Measurements from ENCODE around the gene METTL8.
"Not testable (repeated sequence)": the region's sequence is repeated elsewhere in the genome, so short reads cannot be mapped to it uniquely, and the experiment has no call there.

The METTL8 gene

GRCh38 chr2:171394164-171394740 lies 39.5 kb downstream of the METTL8 start:
- ATAC-seq: no peak
- Mint-ChIP-seq H3K4me1 (peaks cover 31% of the 10 kb centered on the region), H3K27me3 (no peaks in the 10 kb centered on the region), H3K4me3 (no peak overlapping the region), H3K27ac (no peak overlapping the region), H3K36me3 (peaks cover 25% of the 10 kb centered on the region), H3K9me3 (peaks cover 3% of the 10 kb centered on the region)

DNA sequence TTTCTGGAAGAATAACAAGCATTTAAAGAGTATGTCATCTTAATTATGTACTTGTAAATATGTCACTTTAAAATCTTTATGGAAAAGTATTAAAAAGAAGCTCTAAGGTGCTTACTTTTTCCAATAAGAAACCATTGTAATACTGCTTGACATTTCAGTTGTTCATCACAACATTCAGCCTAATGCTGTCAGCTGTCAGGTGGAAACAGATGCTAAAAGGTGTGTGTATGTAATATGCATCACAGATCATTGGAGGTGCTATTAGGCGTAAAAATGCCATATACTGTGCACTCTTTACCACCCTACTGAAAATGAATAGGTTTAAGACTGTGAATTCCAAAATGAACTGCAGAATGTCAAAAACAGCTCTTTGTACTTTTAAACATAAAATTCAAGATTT lies 40.3 kb downstream of the METTL8 start:
- Mint-ChIP-seq H3K4me3 (no peak overlapping the region), H3K27me3 (no peaks in the 10 kb centered on the region), H3K36me3 (peaks cover 25% of the 10 kb centered on the region), H3K27ac (no peak overlapping the region), H3K4me1 (peaks cover 30% of the 10 kb centered on the region), H3K9me3 (peaks cover 3% of the 10 kb centered on the region)
- no peak for ATAC-seq

GRCh38 chr2:171391532-171391931 lies 42.3 kb downstream of the METTL8 start:
- Mint-ChIP-seq H3K4me1 (peaks cover 42% of the 10 kb centered on the region), H3K36me3 (peaks cover 16% of the 10 kb centered on the region), H3K9me3 (no peaks in the 10 kb centered on the region), H3K27ac (no peak overlapping the region), H3K4me3 (no peak overlapping the region), H3K27me3 (no peaks in the 10 kb centered on the region)
- ATAC-seq: no peak

DNA sequence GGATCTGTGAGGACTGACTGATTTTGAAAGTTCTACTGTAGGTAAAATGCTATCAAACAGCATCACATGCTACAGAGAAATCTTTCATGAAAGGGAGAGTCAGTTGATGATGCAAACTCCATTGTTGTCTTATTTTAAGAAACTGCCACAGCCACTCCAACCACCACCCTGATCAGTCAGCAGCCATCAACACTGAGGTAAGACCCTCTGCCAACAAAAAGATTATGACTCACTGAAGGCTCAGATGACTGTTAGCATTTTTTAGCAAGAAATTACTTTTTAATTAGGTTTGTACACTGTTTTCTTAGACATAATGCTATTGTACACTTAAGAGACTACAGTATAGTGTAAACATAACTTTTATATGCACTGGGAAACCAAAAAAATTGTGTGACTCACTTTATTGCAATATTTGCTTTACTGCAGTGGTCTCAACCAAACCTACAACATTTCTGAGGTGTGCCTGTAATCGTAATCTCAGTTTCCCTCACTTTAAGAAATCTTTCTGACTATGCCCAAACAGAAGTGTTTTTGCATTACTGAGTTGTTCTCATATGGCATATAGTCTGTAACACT lies 42.8 kb downstream of the METTL8 start:
- no peak for ATAC-seq
- no peak overlapping the region for H3K27ac Mint-ChIP-seq

GRCh38 chr2:171389780-171390179 lies 44.0 kb downstream of the METTL8 start:
- no peaks in the 10 kb centered on the region for H3K27me3 Mint-ChIP-seq
- H3K4me3 Mint-ChIP-seq: no peak overlapping the region
- H3K27ac Mint-ChIP-seq: peak overlapping the region; percentile 61
- no peak for ATAC-seq
- H3K36me3 Mint-ChIP-seq: peaks cover 28% of the 10 kb centered on the region
- peaks cover 52% of the 10 kb centered on the region for H3K4me1 Mint-ChIP-seq
- H3K9me3 Mint-ChIP-seq: no peaks in the 10 kb centered on the region

More for the DNA sequence above, 42.8 kb downstream of the METTL8 start:
- no peaks in the 10 kb centered on the region for H3K27me3 Mint-ChIP-seq
- no peaks in the 10 kb centered on the region for H3K9me3 Mint-ChIP-seq
- H3K4me1 Mint-ChIP-seq: peaks cover 44% of the 10 kb centered on the region
- H3K4me3 Mint-ChIP-seq: no peak overlapping the region
- H3K36me3 Mint-ChIP-seq: peaks cover 19% of the 10 kb centered on the region

- no peak for ATAC-seq
- no peaks in the 10 kb centered on the region for H3K9me3 Mint-ChIP-seq
- H3K27me3 Mint-ChIP-seq: no peaks in the 10 kb centered on the region
- H3K4me1 Mint-ChIP-seq: peaks cover 52% of the 10 kb centered on the region
- H3K27ac Mint-ChIP-seq: peak overlapping the region; percentile 61
- H3K4me3 Mint-ChIP-seq: no peak overlapping the region
- H3K36me3 Mint-ChIP-seq: peaks cover 30% of the 10 kb centered on the region
Observed at GRCh38 chr2:171389325-171389724, 44.5 kb downstream of the METTL8 start.

GRCh38 chr2:171387052-171387451 lies 46.7 kb downstream of the METTL8 start:
- Mint-ChIP-seq H3K4me3 (no peak overlapping the region), H3K9me3 (peaks cover 2% of the 10 kb centered on the region), H3K27ac (no peak overlapping the region), H3K36me3 (peaks cover 48% of the 10 kb centered on the region), H3K4me1 (peaks cover 46% of the 10 kb centered on the region), H3K27me3 (no peaks in the 10 kb centered on the region)
- ATAC-seq: no peak

- Mint-ChIP-seq H3K27ac (no peak overlapping the region), H3K4me3 (no peak overlapping the region), H3K27me3 (no peaks in the 10 kb centered on the region), H3K4me1 (peaks cover 46% of the 10 kb centered on the region), H3K9me3 (peaks cover 2% of the 10 kb centered on the region), H3K36me3 (peaks cover 53% of the 10 kb centered on the region)
- no peak for ATAC-seq
Observed at GRCh38 chr2:171386627-171387026, 47.2 kb downstream of the METTL8 start.

- Mint-ChIP-seq H3K27me3 (no peaks in the 10 kb centered on the region), H3K27ac (no peak overlapping the region), H3K36me3 (peaks cover 71% of the 10 kb centered on the region), H3K9me3 (peaks cover 11% of the 10 kb centered on the region), H3K4me1 (peaks cover 37% of the 10 kb centered on the region), H3K4me3 (no peak overlapping the region)
- no peak for ATAC-seq
Observed at GRCh38 chr2:171383134-171383533, 50.7 kb downstream of the METTL8 start.

DNA sequence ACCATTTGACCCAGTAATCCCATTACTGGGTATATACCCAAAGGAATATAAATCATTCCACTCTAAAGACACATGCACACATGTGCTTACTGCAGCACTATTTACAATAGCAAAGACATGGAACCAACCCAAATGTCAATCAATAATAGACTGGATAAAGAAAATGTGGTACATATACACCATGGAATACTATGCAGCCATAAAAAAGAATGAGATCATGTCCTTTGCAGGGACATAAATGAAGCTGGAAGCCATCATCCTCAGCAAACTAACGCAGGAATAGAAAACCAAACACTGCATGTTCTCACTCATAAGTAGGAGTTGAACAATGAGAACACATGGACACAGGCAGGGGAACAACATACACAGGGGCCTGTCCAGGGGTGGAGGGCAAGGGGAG lies 51.6 kb downstream of the METTL8 start:
- peaks cover 75% of the 10 kb centered on the region for H3K36me3 Mint-ChIP-seq

DNA sequence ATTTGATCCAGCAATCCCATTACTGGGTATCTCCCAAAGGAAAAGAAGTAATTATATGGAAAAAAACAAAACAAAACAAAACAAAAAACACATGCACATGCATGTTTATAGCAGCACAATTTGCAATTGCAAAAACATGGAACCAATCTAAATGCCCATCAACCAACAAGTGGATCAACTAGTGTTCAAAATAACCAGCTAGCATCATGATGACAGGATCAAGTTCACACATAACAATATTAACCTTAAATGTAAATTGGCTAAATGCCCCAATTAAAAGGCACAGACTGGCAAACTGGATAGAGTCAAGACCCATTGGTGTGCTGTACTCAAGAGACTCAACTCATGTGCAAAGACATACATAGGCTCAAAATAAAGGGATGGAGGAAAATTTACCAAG lies 55.9 kb downstream of the METTL8 start:
- Mint-ChIP-seq H3K36me3 (peaks cover 92% of the 10 kb centered on the region), H3K4me1 (peaks cover 37% of the 10 kb centered on the region), H3K9me3 (peaks cover 21% of the 10 kb centered on the region)
- ATAC-seq, H3K4me3 Mint-ChIP-seq, H3K27ac Mint-ChIP-seq, H3K27me3 Mint-ChIP-seq: not testable (repeated sequence)

More for the DNA sequence above, 51.6 kb downstream of the METTL8 start:
- not testable (repeated sequence) for H3K27me3 Mint-ChIP-seq, ATAC-seq, H3K27ac Mint-ChIP-seq, H3K4me3 Mint-ChIP-seq
- peaks cover 40% of the 10 kb centered on the region for H3K4me1 Mint-ChIP-seq
- peaks cover 14% of the 10 kb centered on the region for H3K9me3 Mint-ChIP-seq

DNA sequence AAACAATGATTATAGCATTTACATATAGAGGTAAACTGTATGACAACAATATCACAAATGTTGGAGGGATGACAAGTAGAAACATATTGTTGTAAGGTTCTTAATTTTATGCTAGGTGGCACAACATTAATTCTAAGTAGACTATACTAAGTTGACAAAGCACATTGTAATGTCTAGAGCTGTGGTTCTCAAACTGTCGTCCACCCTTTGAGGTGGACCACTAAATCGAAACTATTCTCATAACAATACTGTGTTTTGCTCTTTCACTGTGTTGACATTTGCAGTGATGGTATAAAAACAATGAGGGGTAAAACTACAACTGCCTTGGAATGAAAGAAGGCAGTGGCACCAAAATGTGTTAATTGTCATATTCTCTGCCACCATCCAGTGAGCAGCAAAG lies 66.1 kb downstream of the METTL8 start:
- no peak overlapping the region for H3K27ac Mint-ChIP-seq
- peaks cover 29% of the 10 kb centered on the region for H3K36me3 Mint-ChIP-seq
- H3K4me1 Mint-ChIP-seq: no peaks in the 10 kb centered on the region
- no peak for ATAC-seq
- no peaks in the 10 kb centered on the region for H3K27me3 Mint-ChIP-seq
- no peak overlapping the region for H3K4me3 Mint-ChIP-seq
- peaks cover 18% of the 10 kb centered on the region for H3K9me3 Mint-ChIP-seq

DNA sequence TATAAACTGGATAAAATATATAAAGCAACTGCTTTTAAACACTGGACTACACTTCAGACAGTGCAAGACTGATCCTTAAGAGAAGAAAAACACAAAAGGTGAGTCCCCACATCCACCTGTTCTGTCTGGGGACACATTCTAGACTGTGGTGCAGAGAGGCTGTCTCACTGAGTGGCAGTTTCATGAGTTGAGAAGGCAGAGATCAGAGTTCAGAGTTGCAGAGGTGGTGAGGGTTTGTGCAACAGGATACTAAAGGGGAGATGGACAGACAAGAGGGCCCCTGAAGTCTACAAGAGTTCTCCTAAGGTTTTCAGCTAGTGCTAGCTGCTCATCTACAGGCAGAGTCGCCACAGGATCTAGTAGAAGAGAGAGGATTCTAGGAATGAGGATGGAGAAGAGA lies 68.0 kb downstream of the METTL8 start:
- peaks cover 9% of the 10 kb centered on the region for H3K4me1 Mint-ChIP-seq
- H3K27me3 Mint-ChIP-seq: no peaks in the 10 kb centered on the region
- peaks cover 37% of the 10 kb centered on the region for H3K36me3 Mint-ChIP-seq
- no peak overlapping the region for H3K4me3 Mint-ChIP-seq
- H3K27ac Mint-ChIP-seq: no peak overlapping the region
- H3K9me3 Mint-ChIP-seq: peaks cover 18% of the 10 kb centered on the region
- no peak for ATAC-seq

- ATAC-seq: no peak
- peaks cover 9% of the 10 kb centered on the region for H3K4me1 Mint-ChIP-seq
- peaks cover 18% of the 10 kb centered on the region for H3K9me3 Mint-ChIP-seq
- no peaks in the 10 kb centered on the region for H3K27me3 Mint-ChIP-seq
- H3K4me3 Mint-ChIP-seq: no peak overlapping the region
- H3K36me3 Mint-ChIP-seq: peaks cover 37% of the 10 kb centered on the region
- no peak overlapping the region for H3K27ac Mint-ChIP-seq
Observed at GRCh38 chr2:171365232-171365631, 68.6 kb downstream of the METTL8 start.

- Mint-ChIP-seq H3K4me3 (no peak overlapping the region), H3K36me3 (peaks cover 53% of the 10 kb centered on the region), H3K9me3 (peaks cover 16% of the 10 kb centered on the region), H3K4me1 (peaks cover 19% of the 10 kb centered on the region), H3K27me3 (no peaks in the 10 kb centered on the region), H3K27ac (no peak overlapping the region)
- no peak for ATAC-seq
Observed at GRCh38 chr2:171362396-171362795, 71.4 kb downstream of the METTL8 start.

DNA sequence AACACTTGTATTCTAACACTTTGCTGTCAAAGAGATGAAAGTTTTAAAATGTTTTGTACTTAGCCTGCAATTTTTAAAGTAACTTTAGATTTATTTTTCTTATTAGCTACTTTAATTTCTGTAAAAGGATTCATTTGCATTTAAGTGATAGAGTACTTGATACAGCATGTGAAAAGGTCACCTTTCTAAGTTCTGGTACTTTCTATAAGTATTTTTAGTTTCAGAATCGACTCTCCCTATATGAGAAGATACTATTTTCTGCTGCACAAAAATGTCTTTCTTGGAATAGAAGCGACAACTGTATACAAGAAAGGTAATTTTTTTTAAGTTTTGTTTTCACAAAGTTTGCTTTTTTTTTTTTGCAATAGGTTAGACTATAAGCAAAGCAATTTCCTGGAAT lies 72.9 kb downstream of the METTL8 start:
- Mint-ChIP-seq H3K27ac (no peak overlapping the region), H3K9me3 (peaks cover 6% of the 10 kb centered on the region)

More for the DNA sequence above, 72.9 kb downstream of the METTL8 start:
- Mint-ChIP-seq H3K36me3 (peaks cover 51% of the 10 kb centered on the region), H3K27me3 (no peaks in the 10 kb centered on the region), H3K4me3 (no peak overlapping the region), H3K4me1 (peaks cover 19% of the 10 kb centered on the region)
- no peak for ATAC-seq

Measured in stimulated activated memory B cell treated with anti-CD40 and anti-IgM and Interleukin-4, amounts not matched to agents 10 μg/mL and 1 μg/mL and 100 μg/mL, for 72 hours (primary cell).